ENCODE measurements around the gene PHLDA2.
"Not testable (repeated sequence)": the region's sequence is repeated elsewhere in the genome, so short reads cannot be mapped to it uniquely, and the experiment has no call there.

PHLDA2 gene

GRCh38 chr11:2947744-2948143 lies 18.5 kb upstream of the PHLDA2 start:
- H3K4me3 ChIP-seq (ENCODE audit: low read length): no peak overlapping the region
- DNase-seq (ENCODE audit: low read depth, low spot score): no peak

- no peak for DNase-seq (ENCODE audit: low read depth, low spot score)
- H3K4me3 ChIP-seq (ENCODE audit: low read length): no peak overlapping the region
These were observed 16.6 kb upstream of the PHLDA2 start for GRCh38 chr11:2945757-2946287.

- DNase-seq (ENCODE audit: low read depth, low spot score): no peak
- no peak overlapping the region for H3K4me3 ChIP-seq (ENCODE audit: low read length)
These were observed 16.0 kb upstream of the PHLDA2 start for GRCh38 chr11:2945031-2945756.

GRCh38 chr11:2944530-2944929 lies 15.3 kb upstream of the PHLDA2 start:
- DNase-seq (ENCODE audit: low read depth, low spot score): no peak

GRCh38 chr11:2943711-2944118 lies 14.5 kb upstream of the PHLDA2 start:
- H3K4me3 ChIP-seq (ENCODE audit: low read length): no peak overlapping the region
- DNase-seq (ENCODE audit: low read depth, low spot score): no peak

More at GRCh38 chr11:2944530-2944929, 15.3 kb upstream of the PHLDA2 start:
- no peak overlapping the region for H3K4me3 ChIP-seq (ENCODE audit: low read length)

GRCh38 chr11:2942872-2943710 lies 13.9 kb upstream of the PHLDA2 start:
- DNase-seq (ENCODE audit: low read depth, low spot score): no peak
- no peak overlapping the region for H3K4me3 ChIP-seq (ENCODE audit: low read length)

- no peak overlapping the region for H3K4me3 ChIP-seq (ENCODE audit: low read length)
- DNase-seq (ENCODE audit: low read depth, low spot score): no peak
These were observed 13.2 kb upstream of the PHLDA2 start for GRCh38 chr11:2942447-2942846.

GRCh38 chr11:2940921-2941821 lies 12.0 kb upstream of the PHLDA2 start:
- no peak overlapping the region for H3K4me3 ChIP-seq (ENCODE audit: low read length)
- DNase-seq (ENCODE audit: low read depth, low spot score): no peak

- no peak for DNase-seq (ENCODE audit: low read depth, low spot score)
- no peak overlapping the region for H3K4me3 ChIP-seq (ENCODE audit: low read length)
These were observed 11.1 kb upstream of the PHLDA2 start for GRCh38 chr11:2940147-2940920.

- DNase-seq (ENCODE audit: low read depth, low spot score); H3K4me3 ChIP-seq (ENCODE audit: low read length): not testable (repeated sequence)
These were observed 9.5 kb upstream of the PHLDA2 start for GRCh38 chr11:2938458-2939418.

GRCh38 chr11:2937641-2938457 lies 8.6 kb upstream of the PHLDA2 start:
- H3K4me3 ChIP-seq (ENCODE audit: low read length); DNase-seq (ENCODE audit: low read depth, low spot score): not testable (repeated sequence)

- no peak overlapping the region for H3K4me3 ChIP-seq (ENCODE audit: low read length)
- DNase-seq (ENCODE audit: low read depth, low spot score): no peak
These were observed 5.5 kb upstream of the PHLDA2 start for GRCh38 chr11:2934611-2935239.

- DNase-seq (ENCODE audit: low read depth, low spot score): no peak
- no peak overlapping the region for H3K4me3 ChIP-seq (ENCODE audit: low read length)
These were observed 4.9 kb upstream of the PHLDA2 start for GRCh38 chr11:2934021-2934550.

- H3K4me3 ChIP-seq (ENCODE audit: low read length): no peak overlapping the region
- DNase-seq (ENCODE audit: low read depth, low spot score): no peak
These were observed 4.3 kb upstream of the PHLDA2 start for GRCh38 chr11:2933375-2934020.

- no peak for DNase-seq (ENCODE audit: low read depth, low spot score)
- H3K4me3 ChIP-seq (ENCODE audit: low read length): no peak overlapping the region
These were observed 3.6 kb upstream of the PHLDA2 start for GRCh38 chr11:2932850-2933251.

Data from Jurkat, Clone E6-1 (cell line).